MM.1S (cell line): Measurements from ENCODE around the gene UQCC2.

ENCODE experiments used
- DNase-seq: peaks from one replicate; pipeline ENCODE4 v3.0.0-alpha.2; 2015
- H2AFZ ChIP-seq: fragments of 300-600 bp; sonication (generic); 2 replicates; pipeline ENCODE4 v1.6.0; 2016; ENCODE audit warnings: antibody characterized with exemption, low read length
- H3F3A ChIP-seq: fragments of 300-600 bp; sonication (generic); 2 replicates; pipeline ENCODE4 v1.6.1; 2016; ENCODE audit warnings: mild to moderate bottlenecking, antibody characterized with exemption, low read length, moderate library complexity, mixed read lengths; ENCODE audit not compliant: insufficient read depth
- H3K27ac ChIP-seq: fragments of 300-600 bp; sonication (generic); 2 replicates; pipeline ENCODE4 v1.5.1; 2016; ENCODE audit warnings: mild to moderate bottlenecking, low read length
- H3K27me3 ChIP-seq: fragments of 300-600 bp; sonication (generic); replicated peaks from 2 replicates; pipeline ENCODE4 v1.6.0; 2016; ENCODE audit warnings: low read length; ENCODE audit not compliant: insufficient read depth
- H3K36me3 ChIP-seq: fragments of 300-600 bp; sonication (generic); replicated peaks from 2 replicates; pipeline ENCODE4 v1.6.1; 2016; ENCODE audit warnings: mild to moderate bottlenecking, low read length, mixed read lengths; ENCODE audit not compliant: insufficient read depth
- H3K4me1 ChIP-seq: fragments of 300-600 bp; sonication (generic); 2 replicates; pipeline ENCODE4 v1.6.1; 2016; ENCODE audit warnings: low read length, mixed read lengths
- H3K4me2 ChIP-seq: fragments of 300-600 bp; sonication (generic); 2 replicates; pipeline ENCODE4 v1.6.0; 2016; ENCODE audit warnings: low read depth, low read length
- H3K4me3 ChIP-seq: fragments of 300-600 bp; sonication (generic); 2 replicates; pipeline ENCODE4 v1.5.1; 2016; ENCODE audit warnings: low read length, mixed read lengths
- H3K79me2 ChIP-seq: fragments of 300-600 bp; sonication (generic); 2 replicates; pipeline ENCODE4 v1.6.1; 2016; ENCODE audit warnings: mixed run types, low read length, mixed read lengths
- H3K9ac ChIP-seq: fragments of 300-600 bp; sonication (generic); 2 replicates; pipeline ENCODE4 v1.6.1; 2016; ENCODE audit warnings: low read length, mixed read lengths
- H3K9me2 ChIP-seq: fragments of 300-600 bp; sonication (generic); replicated peaks from 2 replicates; pipeline ENCODE4 v1.6.1; 2016; ENCODE audit warnings: mild to moderate bottlenecking, low read length, mixed read lengths; ENCODE audit not compliant: insufficient read depth
- H3K9me3 ChIP-seq: fragments of 300-600 bp; sonication (generic); replicated peaks from 2 replicates; pipeline ENCODE4 v1.6.1; 2016; ENCODE audit warnings: mild to moderate bottlenecking, low read length, mixed read lengths; ENCODE audit not compliant: insufficient read depth
- H4K20me1 ChIP-seq: fragments of 300-600 bp; sonication (generic); 2 replicates; pipeline ENCODE4 v1.6.1; 2016; ENCODE audit warnings: mild to moderate bottlenecking, low read length, moderate library complexity, mixed read lengths; ENCODE audit not compliant: insufficient read depth
- EZH2 ChIP-seq: fragments of 300-600 bp; sonication (generic); optimal IDR thresholded peaks from 2 replicates; pipeline ENCODE3; 2017; ENCODE audit warnings: low read depth, mild to moderate bottlenecking, antibody characterized with exemption, low read length, mixed read lengths
- EZH2phosphoT487 ChIP-seq: fragments of 300-600 bp; sonication (generic); IDR thresholded peaks from 2 replicates; pipeline ENCODE4 v1.6.1; 2018; ENCODE audit warnings: antibody characterized with exemption, low read length
- TF ChIP-seq, protein P1 (sequence below): fragments of 300-600 bp; sonication (generic); IDR thresholded peaks from 2 replicates; pipeline ENCODE4 v1.5.1; 2016; ENCODE audit warnings: antibody characterized with exemption, low read length, mixed read lengths

The UQCC2 gene

DNA sequence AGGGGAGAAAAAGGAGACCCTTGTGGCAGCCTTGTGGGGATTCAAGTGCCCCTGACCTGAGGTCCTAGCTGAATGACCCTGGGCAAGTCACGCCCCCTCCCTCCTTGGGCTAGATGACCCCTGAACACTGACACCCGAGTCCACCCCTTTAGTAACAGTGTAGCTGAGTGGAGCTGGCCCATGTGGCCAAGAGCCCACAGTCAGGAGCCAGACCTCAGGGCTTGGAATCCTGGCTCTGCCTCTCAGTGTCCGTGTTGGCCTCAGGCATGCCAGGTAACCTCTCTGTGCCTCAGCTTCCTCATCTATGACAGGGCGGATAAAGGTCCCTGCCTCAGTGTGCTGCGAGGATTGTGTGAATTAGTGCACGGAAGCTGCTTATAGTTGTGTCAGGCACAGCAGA, 20.9 kb upstream of the UQCC2 start:
- H3K36me3 ChIP-seq: no peaks in the 10 kb centered on the region
- H3K4me3 ChIP-seq: no peak overlapping the region
- TF ChIP-seq EZH2 (no peak), EZH2phosphoT487 (no peak)
- TF ChIP-seq, protein P1, sequence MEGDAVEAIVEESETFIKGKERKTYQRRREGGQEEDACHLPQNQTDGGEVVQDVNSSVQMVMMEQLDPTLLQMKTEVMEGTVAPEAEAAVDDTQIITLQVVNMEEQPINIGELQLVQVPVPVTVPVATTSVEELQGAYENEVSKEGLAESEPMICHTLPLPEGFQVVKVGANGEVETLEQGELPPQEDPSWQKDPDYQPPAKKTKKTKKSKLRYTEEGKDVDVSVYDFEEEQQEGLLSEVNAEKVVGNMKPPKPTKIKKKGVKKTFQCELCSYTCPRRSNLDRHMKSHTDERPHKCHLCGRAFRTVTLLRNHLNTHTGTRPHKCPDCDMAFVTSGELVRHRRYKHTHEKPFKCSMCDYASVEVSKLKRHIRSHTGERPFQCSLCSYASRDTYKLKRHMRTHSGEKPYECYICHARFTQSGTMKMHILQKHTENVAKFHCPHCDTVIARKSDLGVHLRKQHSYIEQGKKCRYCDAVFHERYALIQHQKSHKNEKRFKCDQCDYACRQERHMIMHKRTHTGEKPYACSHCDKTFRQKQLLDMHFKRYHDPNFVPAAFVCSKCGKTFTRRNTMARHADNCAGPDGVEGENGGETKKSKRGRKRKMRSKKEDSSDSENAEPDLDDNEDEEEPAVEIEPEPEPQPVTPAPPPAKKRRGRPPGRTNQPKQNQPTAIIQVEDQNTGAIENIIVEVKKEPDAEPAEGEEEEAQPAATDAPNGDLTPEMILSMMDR: no peak
- DNase-seq: no peak
- peaks cover 23% of the 10 kb centered on the region for H3K27me3 ChIP-seq
- no peak overlapping the region for H3K9ac ChIP-seq
- no peak overlapping the region for H2AFZ ChIP-seq
- H3F3A ChIP-seq: no peaks in the 10 kb centered on the region
- no peak overlapping the region for H3K4me2 ChIP-seq
- no peaks in the 10 kb centered on the region for H3K9me3 ChIP-seq
- no peaks in the 10 kb centered on the region for H3K9me2 ChIP-seq
- no peaks in the 10 kb centered on the region for H4K20me1 ChIP-seq
- H3K79me2 ChIP-seq: no peaks in the 10 kb centered on the region
- H3K4me1 ChIP-seq: no peaks in the 10 kb centered on the region
- no peak overlapping the region for H3K27ac ChIP-seq

DNA sequence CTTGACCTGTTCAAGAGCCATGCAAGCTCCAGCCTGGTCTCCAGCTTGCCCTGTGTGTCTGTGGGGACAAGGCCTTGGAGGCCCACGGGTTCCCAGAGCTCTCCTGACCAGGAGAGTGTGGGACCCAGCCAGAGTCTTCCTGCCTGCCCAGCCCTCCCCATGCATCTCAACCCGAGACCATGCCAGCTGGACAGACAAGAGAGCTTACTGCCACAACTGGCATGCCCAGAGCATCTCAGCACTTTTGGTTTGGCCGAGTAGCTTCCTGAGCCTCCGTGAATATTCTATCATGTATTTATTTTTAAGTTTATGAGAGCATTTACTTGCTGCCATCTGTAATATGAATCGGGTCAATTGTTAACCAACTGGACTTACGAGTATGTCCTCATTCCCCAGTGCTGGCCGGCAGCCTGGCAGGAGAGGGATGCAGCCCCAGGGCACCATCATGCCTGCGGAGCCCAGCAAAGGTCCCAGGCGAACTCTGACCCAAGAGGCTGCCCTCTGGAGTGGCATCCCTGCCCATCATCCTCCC, 20.3 kb upstream of the UQCC2 start:
- no peak overlapping the region for H2AFZ ChIP-seq
- no peaks in the 10 kb centered on the region for H4K20me1 ChIP-seq
- no peak for DNase-seq
- no peak overlapping the region for H3K27ac ChIP-seq
- H3K4me1 ChIP-seq: no peaks in the 10 kb centered on the region
- H3K36me3 ChIP-seq: no peaks in the 10 kb centered on the region
- no peak overlapping the region for H3K9ac ChIP-seq
- H3K79me2 ChIP-seq: no peaks in the 10 kb centered on the region
- H3F3A ChIP-seq: no peaks in the 10 kb centered on the region
- no peak overlapping the region for H3K4me3 ChIP-seq
- TF ChIP-seq EZH2phosphoT487: no peak
- H3K4me2 ChIP-seq: no peak overlapping the region
- no peaks in the 10 kb centered on the region for H3K9me3 ChIP-seq
- H3K27me3 ChIP-seq: peaks cover 28% of the 10 kb centered on the region
- no peaks in the 10 kb centered on the region for H3K9me2 ChIP-seq

DNA sequence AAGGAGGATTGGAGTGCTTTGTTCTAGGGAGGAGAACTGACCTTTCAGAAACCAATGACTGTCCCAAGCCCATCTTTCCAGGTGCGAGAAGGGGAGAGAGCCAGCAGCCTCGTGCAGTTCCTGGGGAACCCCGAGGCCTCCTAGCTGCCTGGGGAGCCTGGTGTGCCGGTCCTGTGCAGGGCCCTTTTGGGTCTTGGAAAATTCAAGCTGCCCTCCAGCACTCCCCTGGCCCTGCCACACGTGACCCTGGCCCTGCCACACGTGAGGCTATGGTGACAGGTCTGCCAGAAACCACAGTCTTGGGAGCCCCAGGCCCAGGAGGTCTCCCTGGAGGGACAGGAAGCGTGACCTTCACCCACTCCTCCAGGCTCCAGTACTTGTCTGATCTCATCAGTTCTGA, 19.5 kb upstream of the UQCC2 start:
- Histone ChIP-seq H4K20me1 (no peaks in the 10 kb centered on the region), H3K4me3 (no peak overlapping the region), H2AFZ (no peak overlapping the region), H3K9me2 (no peaks in the 10 kb centered on the region), H3K27me3 (peaks cover 36% of the 10 kb centered on the region), H3K4me2 (no peak overlapping the region), H3K9ac (no peak overlapping the region), H3F3A (no peaks in the 10 kb centered on the region), H3K36me3 (no peaks in the 10 kb centered on the region), H3K79me2 (no peaks in the 10 kb centered on the region), H3K27ac (no peak overlapping the region), H3K9me3 (no peaks in the 10 kb centered on the region), H3K4me1 (no peaks in the 10 kb centered on the region)
- no peak for DNase-seq
- TF ChIP-seq, protein P1: no peak
- TF ChIP-seq EZH2phosphoT487 (no peak), EZH2 (no peak)

DNA sequence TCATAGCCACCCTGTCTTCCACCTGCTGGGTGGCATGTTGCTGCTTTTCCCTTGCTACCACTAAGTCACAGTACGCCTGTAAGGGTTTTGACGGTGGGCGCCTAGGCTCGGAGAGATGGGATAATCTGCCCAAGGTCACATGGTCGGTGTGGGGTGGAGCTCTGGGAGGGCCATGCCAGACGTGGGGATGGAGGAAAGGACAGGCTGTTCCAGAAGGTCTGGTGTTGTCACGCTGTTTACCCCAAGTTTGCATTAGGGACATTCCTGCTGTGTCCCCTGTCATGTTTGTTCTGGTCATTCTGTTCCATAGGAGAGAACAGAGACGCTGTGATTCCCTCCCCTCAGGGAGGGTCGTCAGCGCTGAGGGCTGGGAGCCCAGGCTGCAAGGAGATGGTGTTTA, 19.1 kb upstream of the UQCC2 start:
- H3F3A ChIP-seq: no peaks in the 10 kb centered on the region
- H3K4me3 ChIP-seq: no peak overlapping the region
- H3K9ac ChIP-seq: no peak overlapping the region
- H3K36me3 ChIP-seq: no peaks in the 10 kb centered on the region
- no peaks in the 10 kb centered on the region for H3K9me3 ChIP-seq
- H3K4me1 ChIP-seq: no peaks in the 10 kb centered on the region
- H3K27ac ChIP-seq: no peak overlapping the region
- no peaks in the 10 kb centered on the region for H3K79me2 ChIP-seq
- H3K4me2 ChIP-seq: no peak overlapping the region
- H2AFZ ChIP-seq: no peak overlapping the region
- H4K20me1 ChIP-seq: no peaks in the 10 kb centered on the region
- TF ChIP-seq, protein P1: no peak
- TF ChIP-seq EZH2: no peak
- no peak for TF ChIP-seq EZH2phosphoT487
- DNase-seq: no peak
- no peaks in the 10 kb centered on the region for H3K9me2 ChIP-seq
- peaks cover 40% of the 10 kb centered on the region for H3K27me3 ChIP-seq
